Endothelial cell of umbilical vein (primary cell): ENCODE data around the gene ARHGAP15. TPM values are rescaled to one million over a fixed set of nuclear protein-coding genes. Genes with fewer than 3 reads are reported as not detected.

Source experiments
- BruUV-seq: library from RNA; stranded (reverse); fragments of 400-500 nt; replicated peaks from 2 replicates; lab custom pipeline; 2021; lab: Mats Ljungman, UMichigan
- CTCF ChIA-PET: fragments of 300-600, 350-600 bp; sonication (Branson Sonifier 250); formaldehyde crosslinking; loops from one replicate; lab custom pipeline; 2021; ENCODE audit warnings: antibody characterized with exemption, inconsistent platforms; lab: Charles Lee
- POLR2A ChIA-PET: fragments of 300-600, 350-600 bp; sonication (Branson Sonifier 250); formaldehyde crosslinking; loops from one replicate; lab custom pipeline; 2021; ENCODE audit warnings: antibody characterized with exemption, inconsistent platforms; lab: Charles Lee
- DNase-seq: peaks from one replicate; pipeline ENCODE4 v3.0.0-alpha.2; 2011; ENCODE audit warnings: low read depth, low spot score
- FAIRE-seq: peaks from 2 replicates; lab custom pipeline; 2011; peaks lifted over from hg19 to GRCh38; lab: Jason Lieb, UNC
- H2AFZ ChIP-seq: 2 replicates; pipeline ENCODE4 v1.6.0; 2012; ENCODE audit warnings: low read depth, low read length, control low read depth, inconsistent platforms
- H3K27ac ChIP-seq: 2 replicates; pipeline ENCODE4 v1.5.1; 2011; ENCODE audit warnings: low read depth, mild to moderate bottlenecking, control low read depth, low read length, moderate library complexity; ENCODE audit not compliant: insufficient read depth
- H3K27me3 ChIP-seq, 2 experiments: 2 replicates each; pipeline versions ENCODE4 v1.6.0 to v1.6.1; 2011; ENCODE audit warnings: low read length in 2 of 2, mixed read lengths in 1 of 2; ENCODE audit not compliant: control insufficient read depth in 2 of 2, insufficient read depth in 2 of 2
- H3K36me3 ChIP-seq, 2 experiments: 2 replicates in 1 of 2; 3 replicates in 1 of 2; pipeline ENCODE4 v1.5.1; 2011; ENCODE audit warnings: low read length in 2 of 2, mild to moderate bottlenecking in 1 of 2, moderate library complexity in 1 of 2; ENCODE audit not compliant: control insufficient read depth in 2 of 2, insufficient read depth in 2 of 2; ENCODE audit errors: extremely low read depth in 1 of 2
- H3K4me1 ChIP-seq: 3 replicates; pipeline ENCODE4 v1.5.1; 2011; ENCODE audit warnings: mild to moderate bottlenecking, low read length; ENCODE audit not compliant: control insufficient read depth, insufficient read depth; ENCODE audit errors: extremely low read depth
- H3K4me2 ChIP-seq: 2 replicates; pipeline ENCODE4 v1.6.1; 2011; ENCODE audit warnings: low read length, control low read depth, mixed read lengths; ENCODE audit not compliant: insufficient read depth
- H3K4me3 ChIP-seq, 3 experiments: fragments of 200-600 bp in 1 of 3; sonication (generic), shearing (Covaris generic) in 1 of 3; replicated peaks in 1 of 3; 2 replicates each; pipeline ENCODE4 v1.5.1; 2011 to 2016; ENCODE audit warnings: control low read depth in 3 of 3, low read length in 3 of 3, mild to moderate bottlenecking in 2 of 3, inconsistent platforms in 1 of 3, low read depth in 1 of 3, moderate library complexity in 1 of 3; ENCODE audit not compliant: insufficient read depth in 1 of 3
- H3K79me2 ChIP-seq: 2 replicates; pipeline ENCODE4 v1.6.0; 2012; ENCODE audit warnings: low read length, inconsistent platforms; ENCODE audit not compliant: control insufficient read depth, insufficient read depth
- H3K9ac ChIP-seq: replicated peaks from 2 replicates; pipeline ENCODE3; 2011; ENCODE audit warnings: low read length, control low read depth; ENCODE audit not compliant: insufficient read depth; ENCODE audit errors: extremely low read depth
- H3K9me1 ChIP-seq: replicated peaks from 3 replicates; pipeline ENCODE4 v1.6.0; 2011; ENCODE audit warnings: mild to moderate bottlenecking, low read length; ENCODE audit not compliant: control insufficient read depth, insufficient read depth; ENCODE audit errors: extremely low read depth
- H3K9me3 ChIP-seq: replicated peaks from 2 replicates; pipeline ENCODE4 v1.5.1; 2012; ENCODE audit warnings: low read length, inconsistent platforms; ENCODE audit not compliant: control insufficient read depth, insufficient read depth
- H4K20me1 ChIP-seq: replicated peaks from 2 replicates; pipeline ENCODE3; 2011; ENCODE audit warnings: mild to moderate bottlenecking, low read length; ENCODE audit not compliant: control insufficient read depth, insufficient read depth; ENCODE audit errors: extremely low read depth
- CTCF ChIP-seq, 2 donors: IDR thresholded peaks; 1 replicate in 1 of 2; 2 replicates in 1 of 2; pipeline ENCODE4 v1.5.1; 2011; ENCODE audit warnings: low read length in 2 of 2, mild to moderate bottlenecking in 2 of 2, moderate library complexity in 2 of 2, control low read depth in 1 of 2, inconsistent platforms in 1 of 2, low read depth in 1 of 2; ENCODE audit not compliant: insufficient read depth in 1 of 2; ENCODE audit errors: extremely low read depth in 1 of 2
- FOS ChIP-seq: IDR thresholded peaks from 2 replicates; pipeline ENCODE4 v1.6.1; 2011; ENCODE audit warnings: mild to moderate bottlenecking, low read length, moderate library complexity, borderline replicate concordance; ENCODE audit not compliant: insufficient read depth
- GATA2 ChIP-seq: IDR thresholded peaks from 2 replicates; pipeline ENCODE4 v1.7.0; 2011; ENCODE audit warnings: low read depth, mild to moderate bottlenecking, moderate library complexity, mixed read lengths, low read length; ENCODE audit not compliant: insufficient read length, insufficient read depth
- JUN ChIP-seq: IDR thresholded peaks from 2 replicates; pipeline ENCODE4 v1.6.1; 2011; ENCODE audit warnings: borderline replicate concordance, low read depth; ENCODE audit not compliant: insufficient read length, insufficient read depth
- MYC ChIP-seq: IDR thresholded peaks from one replicate; pipeline ENCODE4 v1.6.1; 2011; ENCODE audit warnings: mild to moderate bottlenecking, low read depth, low read length
- POLR2AphosphoS5 ChIP-seq: IDR thresholded peaks from 2 replicates; pipeline ENCODE4 v1.6.1; 2012; ENCODE audit warnings: low read depth, mild to moderate bottlenecking, control low read depth, low read length, moderate library complexity; ENCODE audit not compliant: insufficient read depth
- dilution Hi-C: fragments of 300-500 bp; cut with MboI; formaldehyde crosslinking; loops from one replicate; pipeline ENCODE4 v1.15.0; 2019; ENCODE audit warnings: low sequenced_read_pairs; ENCODE audit not compliant: extremely low pct_ligation_motif_present
- intact Hi-C: fragments of 100-400 bp; cut with micrococcal nuclease; formaldehyde crosslinking; loops from one replicate; pipeline ENCODE4 v1.10.0; 2022
- polyA plus RNA-seq, 4 experiments: library from polyadenylated mRNA; depleted of rRNA in 3 of 4; stranded (reverse) in 3 of 4; unstranded in 1 of 4; fragments of >200 nt; gene quantifications; 2 replicates each; pipeline versions ENCODE4 v1.2.1 to v1.2.3, GENCODE V29; 2011 to 2012; ENCODE audit warnings: missing spikeins in 1 of 4
- total RNA-seq: library from RNA; stranded (reverse); gene quantifications from 2 replicates; pipeline ENCODE4 v1.2.3, GENCODE V29; 2021

ARHGAP15 gene
- total and polyA plus RNA-seq, 2 donors (not counting 3 experiments of a cell fraction or from before 2014, with no cell fraction given), result not detected

- Histone ChIP-seq H3K79me2 (no peaks in the 10 kb centered on the region), H3K9me1 (no peaks in the 10 kb centered on the region), H3K27ac (no peak overlapping the region), H3K36me3 (no peaks in the 10 kb centered on the region), H3K4me3 (no peak overlapping the region), H3K9ac (no peak overlapping the region), H3K4me2 (no peak overlapping the region), H4K20me1 (no peaks in the 10 kb centered on the region), H3K9me3 (no peaks in the 10 kb centered on the region), H3K27me3 (peaks cover 0 to 3% of the 10 kb centered on the region in 2 experiments), H2AFZ (no peak overlapping the region), H3K4me1 (no peaks in the 10 kb centered on the region)
- no peak for FAIRE-seq
- POLR2A ChIA-PET, result no interaction called here
- CTCF ChIA-PET, result interaction anchor here (1.1 kb wide), 1 partner anchor 9 kb away, joined by 3 read pairs; no protein-coding TSS in a partner anchor
- DNase-seq, result no peak
- no peak for TF ChIP-seq CTCF (IDR thresholded peaks at IDR 0.05; ENCODE audit: extremely low read depth in 1 of 2, insufficient read depth in 1 of 2, low read depth in 1 of 2, low read length in 2 of 2)
- TF ChIP-seq FOS, result no peak
- no peak for TF ChIP-seq POLR2AphosphoS5
- TF ChIP-seq GATA2, result no peak
- TF ChIP-seq MYC, result no peak
- TF ChIP-seq JUN, result no peak
- no TSS peak for BruUV-seq
- dilution Hi-C loops (no loop called here), intact Hi-C loops (no loop called here)
These were observed 472.6 kb downstream of the ARHGAP15 start for GRCh38 chr2:143601828-143602227.
